Fibroblast of mammary gland (primary cell): ENCODE data around the gene INPP5A.

Experiments
- DNase-seq: peaks from one replicate; pipeline ENCODE4 v3.0.0-alpha.2; 2010; ENCODE audit warnings: low read depth
- H3K4me3 ChIP-seq: 2 replicates; pipeline ENCODE4 v1.5.1; 2011; ENCODE audit warnings: low read depth, mild to moderate bottlenecking, low read length, moderate library complexity; ENCODE audit not compliant: control insufficient read depth
- CTCF ChIP-seq: conservative IDR thresholded peaks from 2 replicates; pipeline ENCODE4 v1.5.1; 2011; ENCODE audit warnings: low read depth, low read length, inconsistent platforms; ENCODE audit not compliant: control insufficient read depth, insufficient read depth

Gene INPP5A

GRCh38 chr10:132616996-132617736, 79.6 kb downstream of the INPP5A start:
- TF ChIP-seq CTCF: no peak
- no peak for DNase-seq
- no peak overlapping the region for H3K4me3 ChIP-seq

GRCh38 chr10:132617737-132618052, 80.1 kb downstream of the INPP5A start:
- TF ChIP-seq CTCF: no peak
- H3K4me3 ChIP-seq: no peak overlapping the region
- no peak for DNase-seq

- no peak overlapping the region for H3K4me3 ChIP-seq
- TF ChIP-seq CTCF: no peak
- peak; percentile 56 for DNase-seq
Measured at GRCh38 chr10:132618158-132618919, 80.8 kb downstream of the INPP5A start.

GRCh38 chr10:132619927-132620326, 82.3 kb downstream of the INPP5A start:
- no peak for DNase-seq
- TF ChIP-seq CTCF: no peak
- no peak overlapping the region for H3K4me3 ChIP-seq

GRCh38 chr10:132624061-132624846, 86.7 kb downstream of the INPP5A start:
- H3K4me3 ChIP-seq: no peak overlapping the region
- DNase-seq: no peak
- no peak for TF ChIP-seq CTCF

GRCh38 chr10:132624847-132625471, 87.4 kb downstream of the INPP5A start:
- DNase-seq: no peak
- no peak overlapping the region for H3K4me3 ChIP-seq
- no peak for TF ChIP-seq CTCF
